HG02981 (cell line): Measurements from ENCODE around the gene MAPK10.

Experiments used
- ATAC-seq: cut with Tn5 transposase; IDR thresholded peaks from one replicate; pipeline ENCODE4 v1.9.1; 2021; ENCODE audit warnings: mild to moderate bottlenecking, moderate library complexity; ENCODE audit not compliant: unreplicated experiment

Gene MAPK10

GRCh38 chr4:85942107-85942506, 417.7 kb downstream of the MAPK10 start:
- ATAC-seq, result no peak

GRCh38 chr4:85940151-85940550, 419.7 kb downstream of the MAPK10 start:
- no peak for ATAC-seq
